GM19452 (cell line): ENCODE data around the gene NECAB2.

Source experiments
- ATAC-seq: cut with Tn5 transposase; IDR thresholded peaks from one replicate; pipeline ENCODE4 v1.9.1; 2021; ENCODE audit not compliant: unreplicated experiment

NECAB2 gene

DNA sequence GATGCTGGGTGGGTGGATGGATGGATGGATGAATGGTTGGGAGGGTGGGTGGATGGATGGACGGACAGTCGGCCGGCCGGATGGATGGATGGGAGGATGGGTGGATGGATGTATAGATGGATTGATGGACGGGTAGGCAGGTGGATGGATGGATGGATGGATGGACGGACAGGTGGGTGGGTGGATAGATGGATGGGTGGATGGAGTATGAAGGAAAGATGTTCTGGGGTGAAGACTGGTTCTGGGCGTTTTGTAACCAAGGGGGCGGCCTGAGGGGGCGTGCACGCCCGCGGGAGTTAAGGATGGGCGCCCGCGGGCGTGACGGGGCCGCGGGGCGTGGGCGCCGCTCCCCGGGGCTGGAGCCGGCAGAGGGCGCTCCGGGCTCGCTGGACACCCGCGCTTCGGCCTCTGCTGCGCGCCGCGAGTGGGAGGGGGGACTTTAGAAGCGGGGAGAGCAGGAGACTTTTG lies at the start of gene NECAB2:
Gene NECAB2, plus strand, starts transcription at position 407 of the 468 bp plus-strand sequence. CDS start 405 bp downstream, outside the sequence.
- ATAC-seq: no peak

DNA sequence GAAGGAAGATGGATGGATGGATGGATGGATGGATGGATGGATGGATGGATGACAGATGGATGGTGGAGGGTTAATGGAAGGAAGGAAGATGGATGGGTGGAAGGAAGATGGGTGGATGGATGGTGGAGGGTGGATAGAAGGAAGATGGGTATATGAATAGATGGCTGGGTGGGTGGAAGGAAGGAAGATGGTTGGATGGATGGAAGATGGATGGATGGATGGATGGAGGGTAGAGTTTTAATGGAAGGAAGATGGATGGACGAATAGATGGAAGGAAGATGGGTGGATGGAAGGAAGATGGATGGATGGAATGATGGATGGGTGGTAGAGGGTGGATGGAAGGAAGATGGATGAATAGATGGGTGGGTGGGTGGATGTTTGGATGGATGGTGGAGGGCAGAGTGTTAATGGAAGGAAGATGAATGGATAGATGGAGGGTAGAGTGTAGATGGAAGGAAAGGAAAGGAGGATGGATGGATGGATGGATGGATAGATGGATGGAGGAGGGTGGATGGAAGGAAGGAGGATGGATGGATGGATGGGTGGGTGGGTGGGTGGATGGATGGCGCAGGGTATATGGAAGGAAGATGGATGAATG lies 47.1 kb upstream of the NECAB2 start:
- no peak for ATAC-seq

DNA sequence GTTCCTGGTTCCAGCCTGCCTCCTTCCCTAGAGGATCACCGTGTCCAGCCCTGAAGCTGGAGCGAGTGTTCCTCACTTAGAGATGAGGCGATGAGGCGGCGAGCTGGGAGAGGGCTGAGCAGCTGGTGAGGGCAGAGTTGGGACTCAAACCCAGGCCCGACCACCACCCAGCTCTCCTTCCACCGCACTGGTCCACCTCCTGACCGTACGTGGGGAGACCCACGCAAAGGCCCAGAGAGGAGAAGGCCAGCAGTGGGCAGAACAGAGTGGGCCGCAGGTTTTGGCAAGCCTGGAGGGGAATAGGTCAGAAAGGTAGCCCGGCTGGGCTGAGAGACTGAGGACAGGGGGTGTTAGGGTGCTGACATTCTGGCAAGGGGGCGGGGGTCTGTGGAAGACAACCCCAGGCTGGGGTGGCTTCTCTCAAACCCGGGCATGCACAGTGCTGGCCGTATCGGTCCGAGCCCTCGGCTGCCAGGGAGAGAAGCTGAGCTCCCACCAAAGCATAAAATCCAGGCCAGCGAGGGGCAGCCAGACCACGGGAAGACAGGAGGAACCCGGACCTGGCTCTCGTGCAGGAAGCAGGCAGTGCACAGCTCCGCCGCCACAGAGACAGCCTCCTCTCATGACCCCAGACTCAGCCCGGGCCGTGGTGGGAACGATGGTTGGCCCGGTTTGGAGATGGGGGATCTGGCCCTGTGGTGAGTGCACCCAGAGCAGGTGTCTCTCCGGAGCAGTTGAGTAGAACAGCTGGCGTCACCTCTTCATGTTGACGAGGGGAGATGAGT lies 44.3 kb upstream of the NECAB2 start:
- ATAC-seq: no peak

DNA sequence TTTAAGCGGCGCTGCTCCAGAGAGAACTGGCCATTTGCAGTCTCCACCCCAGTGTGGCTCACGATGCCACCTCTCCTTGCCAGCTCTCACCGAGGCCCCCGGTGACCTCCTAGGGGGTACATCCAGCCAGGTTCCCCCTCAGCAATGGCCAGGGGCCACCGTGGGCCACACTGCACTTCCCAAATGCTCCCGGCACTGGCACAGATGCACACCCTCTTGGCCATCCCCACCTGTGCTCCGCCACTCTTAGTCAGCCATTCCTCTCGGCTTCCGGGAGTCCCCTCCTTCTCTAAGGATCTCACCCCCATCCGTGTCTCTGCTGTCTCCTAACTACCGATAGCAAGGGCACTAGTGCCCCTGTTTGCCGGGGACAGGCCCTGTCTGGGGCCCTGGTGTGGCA lies 43.4 kb upstream of the NECAB2 start:
- ATAC-seq: no peak

DNA sequence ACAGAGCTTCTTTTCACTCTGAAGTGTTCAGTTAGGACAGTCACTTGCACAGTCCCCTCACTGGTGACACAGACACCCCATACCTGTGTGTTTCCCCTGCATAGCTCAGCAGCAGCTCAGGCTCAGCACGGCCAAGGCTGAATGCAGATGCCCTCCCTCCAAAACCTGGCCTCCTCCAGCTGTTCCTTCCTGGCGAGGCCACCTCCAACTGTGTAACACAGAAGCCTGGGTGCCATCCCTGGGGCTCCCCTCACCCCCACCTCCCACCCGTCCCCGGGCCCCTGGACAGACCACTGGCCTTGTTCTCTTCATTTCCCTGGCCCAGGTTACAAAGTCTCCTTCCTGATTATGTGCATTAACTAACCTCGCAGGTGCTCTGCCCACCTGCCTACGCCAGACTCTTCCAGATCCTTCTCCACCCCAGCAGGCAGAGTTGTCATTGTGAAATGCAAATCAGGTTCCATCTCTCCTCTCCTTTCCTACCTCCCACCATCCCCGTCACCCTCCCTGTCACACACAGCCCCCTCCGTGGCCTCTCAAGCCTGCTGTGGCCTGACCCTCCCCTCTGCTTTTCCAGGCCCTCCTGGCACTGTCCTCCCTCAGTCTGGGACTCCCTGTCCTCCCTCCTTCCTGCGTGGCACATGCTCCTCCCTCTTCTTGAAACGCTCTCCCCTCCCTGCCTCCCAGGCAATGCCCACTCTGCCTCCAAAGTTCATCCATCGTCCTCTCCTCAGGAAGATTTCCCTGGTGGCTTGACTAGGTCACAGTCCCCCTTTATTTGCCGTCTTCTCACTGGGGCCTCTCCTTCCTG lies 42.7 kb upstream of the NECAB2 start:
- ATAC-seq: no peak

DNA sequence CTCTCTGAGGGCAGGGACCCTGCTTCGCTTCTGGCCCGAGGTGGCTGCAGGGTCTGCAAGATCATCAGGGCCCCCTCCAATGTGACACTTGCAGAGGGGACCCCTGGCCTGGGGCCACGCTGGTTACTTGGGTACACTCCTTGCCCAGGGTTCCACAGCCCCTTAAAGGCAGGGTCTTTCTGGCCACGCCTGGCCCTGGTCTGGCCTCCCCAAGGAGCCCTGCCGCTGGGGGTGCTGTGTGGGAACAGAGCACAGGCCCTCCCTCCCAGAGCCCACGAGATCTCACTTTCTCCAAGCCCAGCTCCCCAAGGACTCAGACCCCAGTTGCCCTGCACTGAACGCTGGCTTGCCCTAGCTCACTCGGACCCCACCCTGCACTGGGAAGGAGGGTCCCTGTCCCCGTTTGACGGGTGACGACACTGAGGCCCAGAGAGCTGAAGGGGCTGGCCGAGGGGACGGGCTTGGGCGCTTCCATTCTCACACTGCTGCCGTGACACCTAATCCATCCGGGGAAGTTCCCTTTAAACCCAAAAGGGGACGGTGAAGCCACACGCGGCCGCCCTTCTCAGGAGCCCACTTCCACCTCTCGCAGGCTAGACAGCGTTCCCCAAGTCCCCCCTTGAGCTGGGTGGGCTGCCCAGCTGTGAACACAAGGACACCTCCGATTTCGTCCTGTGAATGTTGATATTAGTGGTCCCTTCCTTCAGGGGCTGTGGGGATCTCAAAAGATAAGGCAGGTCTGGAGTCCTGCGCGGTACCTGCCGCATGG lies 41.9 kb upstream of the NECAB2 start:
- no peak for ATAC-seq

DNA sequence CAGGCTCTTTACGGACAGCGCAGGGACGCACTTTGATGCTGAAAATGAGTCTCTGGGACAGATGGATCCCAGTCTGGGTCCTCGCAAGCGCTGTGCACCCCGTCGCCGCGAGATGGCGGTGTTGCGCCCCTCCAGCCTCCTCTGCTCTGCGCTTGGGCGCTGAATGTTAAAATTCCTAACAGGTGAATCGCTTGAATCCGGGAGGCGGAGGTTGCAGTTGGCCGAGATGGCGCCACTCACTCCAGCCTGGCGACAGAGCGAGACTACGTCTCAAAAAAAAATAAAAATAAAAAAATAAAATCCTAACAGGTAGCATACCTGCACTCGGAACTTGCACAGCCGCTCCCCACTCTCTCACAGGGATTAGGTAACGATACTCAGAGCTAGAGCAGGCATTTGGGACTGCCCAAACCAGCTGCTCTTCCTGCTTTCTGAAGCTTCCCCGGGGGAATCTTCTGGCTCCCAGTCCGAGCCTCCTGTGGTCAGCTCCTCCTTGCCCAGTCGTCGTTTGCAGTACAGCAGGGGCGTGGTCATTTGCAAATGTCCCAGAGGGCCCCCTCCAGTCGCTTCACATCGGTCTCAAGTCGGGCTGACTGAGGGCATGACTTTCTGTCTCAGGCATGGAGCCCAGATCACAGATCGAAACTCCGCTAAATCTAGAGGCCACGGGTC lies 41.2 kb upstream of the NECAB2 start:
- no peak for ATAC-seq

DNA sequence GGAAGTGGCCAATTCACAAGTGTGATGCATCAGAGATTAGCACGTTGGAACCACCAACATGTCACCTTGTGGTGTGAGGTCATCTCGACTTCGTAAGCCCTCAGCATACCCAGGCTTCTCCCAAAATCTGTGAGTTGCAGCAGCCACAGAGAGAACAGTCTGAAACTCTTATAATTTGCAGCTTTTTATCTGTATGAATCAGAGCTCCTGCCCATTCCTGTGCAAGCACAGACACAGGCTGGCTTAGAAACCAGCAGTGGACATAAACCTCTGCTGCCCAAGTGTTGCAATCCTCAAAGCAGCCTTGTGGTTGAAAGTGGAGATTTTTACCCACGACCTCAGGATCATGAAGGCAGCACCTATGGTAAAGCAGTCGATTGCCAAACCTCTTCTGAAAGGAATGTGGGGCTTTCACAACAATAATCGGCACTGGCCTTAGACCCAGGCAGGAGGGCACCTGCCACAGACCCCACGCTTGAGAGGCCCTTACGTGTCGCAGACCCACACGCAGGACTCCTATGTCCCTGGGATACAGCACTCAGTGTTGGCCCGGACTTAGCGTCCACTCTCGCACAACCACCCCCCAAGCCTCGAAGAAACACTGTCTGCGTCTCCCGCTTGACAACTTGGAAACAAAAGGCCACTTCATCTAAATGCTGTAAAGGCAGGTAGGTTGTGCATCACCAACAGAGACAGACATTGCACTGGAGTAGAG lies 39.5 kb upstream of the NECAB2 start:
- no peak for ATAC-seq

DNA sequence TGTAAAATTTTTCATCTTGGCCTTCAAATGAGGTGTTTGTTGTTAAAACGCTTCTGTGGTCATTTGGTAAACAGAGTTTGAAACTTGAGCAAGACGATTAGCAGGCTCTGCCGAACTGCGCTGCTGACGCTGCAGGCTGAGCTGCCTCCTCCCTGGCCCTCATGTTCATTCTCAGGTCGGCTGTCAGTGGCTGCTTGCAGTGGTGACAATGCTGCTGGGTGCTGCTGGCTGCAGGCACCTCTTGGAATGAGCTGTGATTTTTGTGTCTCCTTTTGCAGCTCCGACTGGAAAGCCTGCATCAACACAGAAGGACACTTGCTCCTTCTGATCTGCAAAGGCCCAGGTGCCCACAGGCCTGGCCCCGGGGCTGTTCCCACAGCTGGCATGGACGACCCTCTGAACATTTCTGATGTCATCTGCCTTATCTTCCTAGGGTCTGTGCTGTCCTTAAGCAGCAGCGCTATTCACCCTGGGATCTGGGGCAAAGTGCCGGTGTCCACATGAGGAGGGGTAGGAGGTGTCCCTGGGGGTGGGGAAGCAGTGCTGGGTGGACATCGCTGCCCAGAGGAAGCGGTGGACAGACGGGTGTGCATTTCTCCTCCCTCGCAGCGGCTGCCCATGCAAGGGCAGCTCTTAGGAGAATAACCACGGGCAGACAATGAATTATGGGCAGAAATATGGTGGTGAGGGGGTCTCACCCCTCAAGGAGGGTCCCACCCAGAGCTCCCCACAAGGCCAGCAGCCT lies 38.1 kb upstream of the NECAB2 start:
- no peak for ATAC-seq

DNA sequence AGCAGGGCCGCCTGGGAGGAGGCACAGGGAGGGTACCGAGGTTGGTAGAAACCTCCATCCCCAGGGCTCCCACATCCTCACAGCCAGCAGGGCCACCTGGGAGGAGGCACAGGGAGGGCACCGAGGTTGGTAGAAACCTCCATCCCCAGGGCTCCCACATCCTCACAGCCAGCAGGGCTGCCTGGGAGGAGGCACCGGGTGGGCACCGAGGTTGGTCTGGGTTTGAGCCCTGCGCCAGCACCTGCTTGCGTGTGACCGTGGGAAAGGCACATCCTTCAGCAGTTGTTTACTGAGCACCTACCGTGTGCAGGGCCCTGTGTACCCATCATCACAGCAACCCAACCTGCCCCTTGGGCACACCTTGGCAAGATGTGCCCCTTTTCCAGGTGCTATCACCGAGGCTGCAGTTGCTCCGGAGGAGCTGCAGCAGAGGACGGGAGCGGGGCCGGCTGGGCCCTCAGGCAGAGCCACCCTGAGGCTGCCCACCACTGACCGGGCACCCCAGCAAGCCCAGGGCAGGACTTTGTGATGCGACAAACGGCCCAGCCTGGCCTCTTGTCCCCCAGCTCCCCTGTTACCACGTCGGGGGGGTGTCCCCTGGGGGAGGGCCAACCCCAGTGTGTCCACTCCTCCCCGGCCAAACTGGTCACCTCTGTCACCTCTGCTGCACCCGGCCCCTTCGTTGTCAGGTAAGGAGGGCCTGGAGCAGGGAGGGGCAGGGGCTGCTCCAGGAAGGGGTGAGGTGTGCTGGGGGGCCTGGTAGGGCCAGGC lies 37.1 kb upstream of the NECAB2 start:
- no peak for ATAC-seq

DNA sequence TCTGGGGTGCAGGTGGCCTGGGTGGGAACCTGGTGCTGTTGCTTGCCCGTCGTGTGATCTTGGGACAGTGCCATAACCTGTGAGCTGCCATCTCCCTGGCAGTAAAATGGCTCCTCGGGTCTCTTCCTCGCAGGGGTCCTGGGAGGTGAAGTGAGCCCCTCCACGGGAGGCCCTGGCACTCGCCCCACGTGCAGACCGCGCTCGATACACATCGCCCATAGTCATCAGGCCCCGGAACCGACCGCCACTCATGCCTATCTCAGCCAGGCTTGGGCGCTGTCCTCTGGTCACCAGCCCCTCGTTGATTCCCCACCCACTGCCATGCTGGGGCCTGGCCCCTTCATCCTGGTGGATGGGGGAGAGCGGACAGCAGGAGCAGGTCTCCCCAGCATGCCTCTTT lies 36.5 kb upstream of the NECAB2 start:
- ATAC-seq: no peak

DNA sequence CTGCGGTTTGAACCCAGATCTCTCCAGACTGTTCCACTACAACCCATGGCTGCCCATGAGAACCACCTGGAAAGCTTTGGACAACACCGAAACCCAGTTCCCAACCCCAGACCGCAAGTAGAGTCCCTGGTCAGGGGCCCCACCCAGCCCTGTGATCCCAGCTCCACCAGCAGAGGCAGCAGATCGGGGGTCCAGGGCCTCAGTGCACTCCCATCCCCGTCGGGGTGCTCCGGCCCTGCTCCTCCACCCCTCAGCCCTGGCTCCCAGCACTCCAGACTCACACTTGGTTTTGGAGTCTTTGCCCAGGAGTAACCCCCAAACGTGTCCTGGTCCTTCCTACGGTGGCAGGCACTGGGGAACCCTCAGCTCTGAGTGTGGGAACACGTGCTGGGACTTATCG lies 35.7 kb upstream of the NECAB2 start:
- ATAC-seq: no peak

DNA sequence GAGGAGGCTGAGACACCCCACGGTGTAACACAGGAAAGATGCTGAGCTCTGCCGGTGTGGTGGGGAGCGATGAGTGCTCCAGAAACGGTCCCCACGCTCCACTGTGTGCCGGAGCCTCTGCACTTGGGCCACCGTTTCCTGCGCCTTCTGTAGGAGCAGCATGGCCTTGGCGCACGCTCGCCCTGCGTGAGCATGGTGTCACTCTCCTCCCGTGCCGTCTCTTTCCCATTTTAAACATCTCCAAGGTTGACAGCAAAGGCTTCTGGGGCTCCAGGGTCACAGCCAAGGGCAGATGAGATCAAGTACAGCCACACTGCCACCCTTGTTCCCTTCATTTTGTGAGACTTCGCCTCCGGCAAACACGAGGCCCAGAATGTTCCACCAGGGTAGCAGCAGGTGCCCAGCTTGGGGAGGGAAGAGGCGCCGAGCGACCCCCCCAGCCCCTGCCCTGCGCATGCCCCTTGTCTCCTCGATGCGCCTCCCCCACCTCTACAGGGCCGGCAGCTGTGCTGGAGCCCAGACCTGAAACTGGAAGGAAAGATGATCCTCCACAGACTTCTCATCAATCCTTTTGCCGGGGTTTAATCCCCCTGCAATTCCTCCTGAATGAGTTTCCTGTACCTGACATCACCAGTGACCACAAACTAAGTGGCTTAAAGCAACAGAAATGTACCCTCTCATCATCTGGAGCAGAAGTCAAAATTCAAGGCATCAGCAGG lies 34.9 kb upstream of the NECAB2 start:
- ATAC-seq: no peak

DNA sequence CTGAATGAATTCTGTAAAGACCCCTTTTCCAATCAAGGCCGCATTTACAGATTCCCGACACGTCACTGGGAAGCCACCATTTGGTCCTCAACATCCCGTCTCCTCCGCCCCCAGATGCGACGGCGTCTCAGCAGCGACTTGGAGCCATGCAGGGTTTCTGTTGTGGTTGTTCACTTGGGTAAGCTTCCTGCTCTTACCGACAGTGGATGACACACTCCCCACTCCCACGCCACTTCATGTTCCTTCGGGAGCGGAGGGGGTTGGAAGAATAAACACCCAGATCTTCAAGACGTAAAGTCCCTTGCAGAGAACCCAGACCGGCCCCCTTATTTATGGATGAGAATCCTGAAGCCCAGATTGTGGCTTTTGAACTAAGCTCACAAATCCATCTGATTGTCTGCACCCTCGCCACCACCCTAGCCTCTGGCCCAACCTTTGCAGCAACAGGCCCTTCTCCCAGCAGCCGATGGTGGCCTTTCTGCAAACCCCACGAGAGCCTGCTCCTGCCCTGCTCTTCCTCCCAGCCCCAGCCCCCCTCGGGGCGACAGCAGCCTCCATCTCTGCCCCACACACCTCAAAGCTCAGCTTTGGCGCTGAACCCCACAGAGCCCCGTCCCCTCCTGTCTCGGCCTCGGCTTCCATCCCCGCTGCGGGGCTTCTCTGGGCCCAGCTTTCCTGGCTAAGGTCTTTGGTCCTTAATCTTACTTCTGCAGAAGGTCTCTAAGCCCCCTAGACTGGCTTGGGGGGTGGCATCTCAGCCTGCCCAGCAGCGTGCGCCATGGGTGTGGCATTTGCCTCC lies 34.0 kb upstream of the NECAB2 start:
- ATAC-seq: no peak

DNA sequence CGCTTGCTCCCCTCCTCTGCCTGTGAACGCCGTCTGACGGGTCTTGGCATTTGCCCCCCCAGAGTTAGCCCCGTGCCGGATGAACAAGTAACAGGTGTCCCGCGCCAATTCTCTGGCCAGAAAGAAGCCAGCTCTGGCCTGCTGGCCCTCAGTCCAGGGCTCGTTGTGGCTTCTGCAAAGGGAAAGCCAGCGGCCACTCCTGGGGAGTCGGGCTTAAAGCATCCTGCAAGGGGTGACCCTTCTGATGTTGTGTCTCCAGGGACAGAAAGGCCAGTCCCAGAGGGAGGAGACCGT lies 33.4 kb upstream of the NECAB2 start:
- ATAC-seq: no peak

DNA sequence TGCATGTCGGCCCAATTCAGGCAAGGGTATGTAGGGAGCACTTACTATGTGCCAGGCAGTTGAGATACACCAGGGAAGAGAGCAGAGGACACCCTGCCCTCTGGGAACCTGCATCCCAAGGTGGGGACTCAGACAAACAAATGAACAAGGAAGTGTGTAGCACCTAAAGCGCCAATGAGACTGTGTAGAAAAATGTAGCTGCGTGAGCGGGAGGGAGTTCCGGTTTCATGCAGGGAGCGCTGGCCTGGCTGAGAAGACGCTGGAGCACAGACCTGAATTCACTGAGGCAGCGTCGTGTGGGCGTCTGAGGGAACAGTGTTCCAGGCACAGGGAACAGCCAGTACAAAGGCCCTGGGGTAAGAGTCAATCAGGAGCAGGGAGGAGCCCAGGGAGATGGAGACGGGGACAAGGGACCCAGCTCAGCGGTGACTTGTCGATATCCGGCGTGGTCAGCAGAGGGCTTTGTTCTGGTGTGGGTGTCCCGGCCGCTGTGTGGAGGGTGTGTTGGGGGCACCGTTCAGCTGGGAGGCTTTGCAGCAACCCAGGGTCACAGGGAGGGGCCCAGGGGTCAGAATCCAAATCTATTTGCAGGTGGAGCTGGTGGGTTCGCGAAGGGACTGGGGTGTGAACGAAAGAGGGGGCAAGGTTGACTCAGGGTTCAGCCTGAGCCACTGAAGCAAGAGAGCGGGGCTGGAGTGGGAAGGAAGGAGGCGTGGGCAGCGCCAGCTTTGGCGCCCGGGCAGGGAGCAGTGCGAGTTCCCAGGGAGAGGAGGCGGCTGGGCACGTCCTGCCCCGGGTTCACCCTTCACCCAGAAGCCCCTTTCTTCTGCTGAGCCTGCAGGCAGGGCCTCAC lies 32.8 kb upstream of the NECAB2 start:
- no peak for ATAC-seq
